Left renal pelvis (tissue), 4 donors: ENCODE results near the gene IQCE. TPM values are rescaled to one million over a fixed set of nuclear protein-coding genes. Genes with fewer than 3 reads are reported as not detected.

Experiments
- DNase-seq, 4 donors: peaks; one replicate each; pipeline ENCODE4 v3.0.0-alpha.2; 2013; ENCODE audit warnings: low read depth in 4 of 4, low spot score in 3 of 4
- polyA plus RNA-seq, 4 donors: library from polyadenylated mRNA; unstranded; fragments of 120-200 nt; gene quantifications; one replicate each; pipeline ENCODE4 v1.2.1, GENCODE V29; 2013; ENCODE audit not compliant: insufficient read length in 4 of 4

IQCE gene
- polyA plus RNA-seq, 4 donors: 16.5 to 24.7 (median 19.4) TPM

GRCh38 chr7:2641406-2642393, 82.9 kb downstream of the IQCE start:
- peak in 2 of 4 donors; percentile 84 to 85 for DNase-seq

GRCh38 chr7:2643386-2644219, 84.8 kb downstream of the IQCE start:
- no peak for DNase-seq

GRCh38 chr7:2644220-2644561, 85.4 kb downstream of the IQCE start:
- DNase-seq: no peak

GRCh38 chr7:2644562-2645273, 85.9 kb downstream of the IQCE start:
- no peak for DNase-seq

- DNase-seq: no peak
Observed at GRCh38 chr7:2645274-2645868, 86.6 kb downstream of the IQCE start.

GRCh38 chr7:2646336-2646679, 87.5 kb downstream of the IQCE start:
- DNase-seq: no peak

- no peak for DNase-seq
Observed at GRCh38 chr7:2646680-2647571, 88.1 kb downstream of the IQCE start.

- no peak for DNase-seq
Observed at GRCh38 chr7:2647594-2648172, 88.9 kb downstream of the IQCE start.

GRCh38 chr7:2649139-2649838, 90.5 kb downstream of the IQCE start:
- DNase-seq: no peak

GRCh38 chr7:2649991-2650390, 91.2 kb downstream of the IQCE start:
- DNase-seq: no peak

- no peak for DNase-seq
Observed at GRCh38 chr7:2650451-2650850, 91.7 kb downstream of the IQCE start.

- no peak for DNase-seq
Observed at GRCh38 chr7:2651336-2651735, 92.6 kb downstream of the IQCE start.

- no peak for DNase-seq
Observed at GRCh38 chr7:2651847-2652735, 93.3 kb downstream of the IQCE start.

GRCh38 chr7:2652736-2653060, 93.9 kb downstream of the IQCE start:
- DNase-seq: no peak

GRCh38 chr7:2654059-2654458, 95.3 kb downstream of the IQCE start:
- no peak for DNase-seq

- no peak for DNase-seq
Observed at GRCh38 chr7:2655870-2656614, 97.3 kb downstream of the IQCE start.

GRCh38 chr7:2657208-2657607, 98.4 kb downstream of the IQCE start:
- no peak for DNase-seq
